WTC11 (cell line): Measurements from ENCODE around the gene TMEM178A. TPM values are rescaled to one million over a fixed set of nuclear protein-coding genes. Genes with fewer than 3 reads are reported as not detected.

Experiments used
- ATAC-seq: fragments of 200-7000 bp; cut with Tn5 transposase; 2 replicates; pipeline ENCODE4 v1.10.0; 2021; ENCODE audit warnings: mild to moderate bottlenecking, moderate library complexity
- CTCF ChIA-PET: fragments of 300-600 bp; sonication (Branson Sonifier 250); formaldehyde crosslinking; loops from one replicate; lab custom pipeline; 2021; ENCODE audit warnings: antibody characterized with exemption; lab: Charles Lee
- POLR2A ChIA-PET: fragments of 350-600 bp; sonication (Branson Sonifier 250); formaldehyde crosslinking; loops from one replicate; lab custom pipeline; 2021; ENCODE audit warnings: antibody characterized with exemption; lab: Charles Lee
- DNase-seq: peaks from one replicate; pipeline ENCODE4 v3.0.0; 2021; ENCODE audit warnings: low spot score
- H3K27ac Mint-ChIP-seq: 2 replicates; pipeline ENCODE4 v1.8.0; 2021; ENCODE audit warnings: mixed read lengths
- H3K27me3 Mint-ChIP-seq: 2 replicates; pipeline ENCODE4 v1.8.0; 2021; ENCODE audit warnings: low read depth, mild to moderate bottlenecking, moderate library complexity, mixed read lengths
- H3K36me3 Mint-ChIP-seq: 2 replicates; pipeline ENCODE4 v1.8.0; 2021; ENCODE audit warnings: mixed read lengths
- H3K4me1 Mint-ChIP-seq: 2 replicates; pipeline ENCODE4 v1.8.0; 2022; ENCODE audit warnings: mixed read lengths
- H3K4me3 Mint-ChIP-seq: 2 replicates; pipeline ENCODE4 v1.8.0; 2021; ENCODE audit warnings: mild to moderate bottlenecking, moderate library complexity, mixed read lengths
- H3K9me3 Mint-ChIP-seq: 2 replicates; pipeline ENCODE4 v1.8.0; 2021; ENCODE audit warnings: mixed read lengths
- CBFB ChIP-seq: sonication (generic); formaldehyde crosslinking; IDR thresholded peaks from 2 replicates; pipeline ENCODE4 v1.8.1; 2022; ENCODE audit warnings: mild to moderate bottlenecking, low read depth, missing genetic modification reagents
- NFATC4 ChIP-seq: fragments of 250-450 bp; sonication (Bioruptor Pico); IDR thresholded peaks from 2 replicates; pipeline ENCODE4 v1.9.0; 2021; ENCODE audit warnings: mild to moderate bottlenecking
- NR1H2 ChIP-seq: sonication (generic); formaldehyde crosslinking; IDR thresholded peaks from 2 replicates; pipeline ENCODE4 v1.9.0; 2021; ENCODE audit warnings: mild to moderate bottlenecking, moderate library complexity, missing genetic modification reagents
- PRRX2 ChIP-seq: fragments of 250-450 bp; sonication (Bioruptor Pico); IDR thresholded peaks from 2 replicates; pipeline ENCODE4 v1.8.0; 2021; ENCODE audit warnings: mild to moderate bottlenecking
- SMAD3 ChIP-seq: sonication (generic); formaldehyde crosslinking; IDR thresholded peaks from 2 replicates; pipeline ENCODE4 v1.8.0; 2022; ENCODE audit warnings: missing genetic modification reagents, mild to moderate bottlenecking, borderline replicate concordance
- SMAD4 ChIP-seq: sonication (generic); formaldehyde crosslinking; IDR thresholded peaks from 2 replicates; pipeline ENCODE4 v1.8.0; 2022; ENCODE audit warnings: mild to moderate bottlenecking, missing genetic modification reagents
- SP1 ChIP-seq: sonication (generic); formaldehyde crosslinking; conservative IDR thresholded peaks from 2 replicates; pipeline ENCODE4 v1.8.1; 2022; ENCODE audit warnings: missing genetic modification reagents
- TCF7 ChIP-seq: sonication (generic); formaldehyde crosslinking; IDR thresholded peaks from 2 replicates; pipeline ENCODE4 v1.8.0; 2022; ENCODE audit warnings: mild to moderate bottlenecking, low read depth, missing genetic modification reagents, moderate library complexity
- TP53 ChIP-seq: sonication (generic); formaldehyde crosslinking; IDR thresholded peaks from 2 replicates; pipeline ENCODE4 v1.8.1; 2023; ENCODE audit warnings: mild to moderate bottlenecking, missing genetic modification reagents
- ZNF138 ChIP-seq: sonication (generic); formaldehyde crosslinking; conservative IDR thresholded peaks from 2 replicates; pipeline ENCODE4 v1.8.1; 2022; ENCODE audit warnings: mild to moderate bottlenecking, moderate library complexity, missing genetic modification reagents
- ZNF416 ChIP-seq: fragments of 250-450 bp; sonication (Bioruptor Pico); IDR thresholded peaks from 2 replicates; pipeline ENCODE4 v1.9.0; 2021; ENCODE audit warnings: mild to moderate bottlenecking, inconsistent platforms
- total RNA-seq: library from RNA; stranded (reverse); gene quantifications from 3 replicates; pipeline ENCODE4 v1.2.3, GENCODE V29; 2021
- TF ChIP-seq, protein P1 (sequence below): sonication (generic); formaldehyde crosslinking; IDR thresholded peaks from 2 replicates; pipeline ENCODE4 v1.8.0; 2023; ENCODE audit warnings: mild to moderate bottlenecking, missing genetic modification reagents
- TF ChIP-seq, protein P2 (sequence below): sonication (generic); formaldehyde crosslinking; IDR thresholded peaks from 2 replicates; pipeline ENCODE4 v1.8.1; 2022; ENCODE audit warnings: low read depth, missing genetic modification reagents, borderline replicate concordance
- TF ChIP-seq, protein P3 (sequence below): sonication (generic); formaldehyde crosslinking; IDR thresholded peaks from 2 replicates; pipeline ENCODE4 v1.8.0; 2022; ENCODE audit warnings: mild to moderate bottlenecking, missing genetic modification reagents
- TF ChIP-seq, protein P4 (sequence below): fragments of 200-600 bp; IDR thresholded peaks from 2 replicates; pipeline ENCODE4 v1.8.0; 2022; ENCODE audit warnings: antibody characterized with exemption
- TF ChIP-seq, protein P5 (sequence below): sonication (generic); formaldehyde crosslinking; IDR thresholded peaks from 2 replicates; pipeline ENCODE4 v1.8.1; 2022; ENCODE audit warnings: missing genetic modification reagents, borderline replicate concordance

The TMEM178A gene
- total RNA-seq, 1 experiment from 2014 or later, result 14.5 TPM

DNA sequence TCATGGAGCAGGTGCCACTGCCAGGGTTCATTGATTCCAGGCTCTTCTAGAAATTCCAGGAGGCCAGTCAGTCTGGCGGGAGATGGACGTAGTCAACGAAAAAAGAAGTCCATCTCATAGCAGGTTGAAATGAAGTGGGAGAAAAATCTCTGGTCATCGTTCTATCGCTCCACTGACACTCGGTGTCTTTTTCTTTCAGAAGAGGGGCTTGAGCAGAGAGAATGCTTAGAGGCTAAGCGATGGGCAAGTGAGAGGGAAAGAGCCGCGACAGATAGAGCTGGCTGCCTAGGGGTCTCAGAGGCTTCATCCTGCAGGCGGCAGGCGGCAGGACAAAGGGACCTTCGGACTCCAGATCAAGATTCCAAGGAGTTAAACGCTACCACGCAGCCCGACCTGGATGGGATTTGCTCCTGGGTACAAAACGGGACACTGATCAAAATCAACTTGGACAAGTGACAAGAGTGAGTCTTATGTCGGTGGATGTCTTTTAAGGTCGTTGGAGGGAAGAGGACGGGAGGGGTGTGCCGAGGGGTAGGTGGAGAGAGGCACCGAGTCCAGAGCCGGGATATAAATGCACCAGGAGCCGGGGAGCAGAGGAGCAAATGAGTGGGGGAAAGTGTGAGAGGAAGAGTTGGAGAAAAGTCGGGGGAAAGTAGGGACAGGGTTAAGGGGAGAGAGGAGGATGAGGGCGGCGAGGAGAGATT is 677 bp upstream of the TMEM178A start:
- Mint-ChIP-seq H3K4me3 (peak overlapping the region; percentile 87), H3K9me3 (no peaks in the 10 kb centered on the region), H3K36me3 (no peaks in the 10 kb centered on the region), H3K4me1 (peaks cover 56% of the 10 kb centered on the region), H3K27me3 (peaks cover 40% of the 10 kb centered on the region), H3K27ac (peak overlapping the region; percentile 78)
- ChIA-PET CTCF (interaction anchor here (0.8 to 1.9 kb wide), 2 partner anchors 64 to 71 kb away, joined by 3 to 7 read pairs; no protein-coding TSS in a partner anchor), POLR2A (no interaction called here)
- peak; percentile 62 for ATAC-seq
- DNase-seq, result peak; percentile 52
- TF ChIP-seq, protein P1, sequence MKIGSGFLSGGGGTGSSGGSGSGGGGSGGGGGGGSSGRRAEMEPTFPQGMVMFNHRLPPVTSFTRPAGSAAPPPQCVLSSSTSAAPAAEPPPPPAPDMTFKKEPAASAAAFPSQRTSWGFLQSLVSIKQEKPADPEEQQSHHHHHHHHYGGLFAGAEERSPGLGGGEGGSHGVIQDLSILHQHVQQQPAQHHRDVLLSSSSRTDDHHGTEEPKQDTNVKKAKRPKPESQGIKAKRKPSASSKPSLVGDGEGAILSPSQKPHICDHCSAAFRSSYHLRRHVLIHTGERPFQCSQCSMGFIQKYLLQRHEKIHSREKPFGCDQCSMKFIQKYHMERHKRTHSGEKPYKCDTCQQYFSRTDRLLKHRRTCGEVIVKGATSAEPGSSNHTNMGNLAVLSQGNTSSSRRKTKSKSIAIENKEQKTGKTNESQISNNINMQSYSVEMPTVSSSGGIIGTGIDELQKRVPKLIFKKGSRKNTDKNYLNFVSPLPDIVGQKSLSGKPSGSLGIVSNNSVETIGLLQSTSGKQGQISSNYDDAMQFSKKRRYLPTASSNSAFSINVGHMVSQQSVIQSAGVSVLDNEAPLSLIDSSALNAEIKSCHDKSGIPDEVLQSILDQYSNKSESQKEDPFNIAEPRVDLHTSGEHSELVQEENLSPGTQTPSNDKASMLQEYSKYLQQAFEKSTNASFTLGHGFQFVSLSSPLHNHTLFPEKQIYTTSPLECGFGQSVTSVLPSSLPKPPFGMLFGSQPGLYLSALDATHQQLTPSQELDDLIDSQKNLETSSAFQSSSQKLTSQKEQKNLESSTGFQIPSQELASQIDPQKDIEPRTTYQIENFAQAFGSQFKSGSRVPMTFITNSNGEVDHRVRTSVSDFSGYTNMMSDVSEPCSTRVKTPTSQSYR (CRISPR knock-in tag), result no peak
- TF ChIP-seq, protein P2, sequence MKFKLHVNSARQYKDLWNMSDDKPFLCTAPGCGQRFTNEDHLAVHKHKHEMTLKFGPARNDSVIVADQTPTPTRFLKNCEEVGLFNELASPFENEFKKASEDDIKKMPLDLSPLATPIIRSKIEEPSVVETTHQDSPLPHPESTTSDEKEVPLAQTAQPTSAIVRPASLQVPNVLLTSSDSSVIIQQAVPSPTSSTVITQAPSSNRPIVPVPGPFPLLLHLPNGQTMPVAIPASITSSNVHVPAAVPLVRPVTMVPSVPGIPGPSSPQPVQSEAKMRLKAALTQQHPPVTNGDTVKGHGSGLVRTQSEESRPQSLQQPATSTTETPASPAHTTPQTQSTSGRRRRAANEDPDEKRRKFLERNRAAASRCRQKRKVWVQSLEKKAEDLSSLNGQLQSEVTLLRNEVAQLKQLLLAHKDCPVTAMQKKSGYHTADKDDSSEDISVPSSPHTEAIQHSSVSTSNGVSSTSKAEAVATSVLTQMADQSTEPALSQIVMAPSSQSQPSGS (CRISPR knock-in tag), result no peak
- TF ChIP-seq, protein P3, sequence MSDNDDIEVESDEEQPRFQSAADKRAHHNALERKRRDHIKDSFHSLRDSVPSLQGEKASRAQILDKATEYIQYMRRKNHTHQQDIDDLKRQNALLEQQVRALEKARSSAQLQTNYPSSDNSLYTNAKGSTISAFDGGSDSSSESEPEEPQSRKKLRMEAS (CRISPR knock-in tag), result 0 out of 2 replicates have a peak, but pooled peaks have one; percentile 41
- TF ChIP-seq, protein P4, sequence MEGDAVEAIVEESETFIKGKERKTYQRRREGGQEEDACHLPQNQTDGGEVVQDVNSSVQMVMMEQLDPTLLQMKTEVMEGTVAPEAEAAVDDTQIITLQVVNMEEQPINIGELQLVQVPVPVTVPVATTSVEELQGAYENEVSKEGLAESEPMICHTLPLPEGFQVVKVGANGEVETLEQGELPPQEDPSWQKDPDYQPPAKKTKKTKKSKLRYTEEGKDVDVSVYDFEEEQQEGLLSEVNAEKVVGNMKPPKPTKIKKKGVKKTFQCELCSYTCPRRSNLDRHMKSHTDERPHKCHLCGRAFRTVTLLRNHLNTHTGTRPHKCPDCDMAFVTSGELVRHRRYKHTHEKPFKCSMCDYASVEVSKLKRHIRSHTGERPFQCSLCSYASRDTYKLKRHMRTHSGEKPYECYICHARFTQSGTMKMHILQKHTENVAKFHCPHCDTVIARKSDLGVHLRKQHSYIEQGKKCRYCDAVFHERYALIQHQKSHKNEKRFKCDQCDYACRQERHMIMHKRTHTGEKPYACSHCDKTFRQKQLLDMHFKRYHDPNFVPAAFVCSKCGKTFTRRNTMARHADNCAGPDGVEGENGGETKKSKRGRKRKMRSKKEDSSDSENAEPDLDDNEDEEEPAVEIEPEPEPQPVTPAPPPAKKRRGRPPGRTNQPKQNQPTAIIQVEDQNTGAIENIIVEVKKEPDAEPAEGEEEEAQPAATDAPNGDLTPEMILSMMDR, result no peak
- no peak for TF ChIP-seq SMAD4 (CRISPR knock-in tag)

DNA sequence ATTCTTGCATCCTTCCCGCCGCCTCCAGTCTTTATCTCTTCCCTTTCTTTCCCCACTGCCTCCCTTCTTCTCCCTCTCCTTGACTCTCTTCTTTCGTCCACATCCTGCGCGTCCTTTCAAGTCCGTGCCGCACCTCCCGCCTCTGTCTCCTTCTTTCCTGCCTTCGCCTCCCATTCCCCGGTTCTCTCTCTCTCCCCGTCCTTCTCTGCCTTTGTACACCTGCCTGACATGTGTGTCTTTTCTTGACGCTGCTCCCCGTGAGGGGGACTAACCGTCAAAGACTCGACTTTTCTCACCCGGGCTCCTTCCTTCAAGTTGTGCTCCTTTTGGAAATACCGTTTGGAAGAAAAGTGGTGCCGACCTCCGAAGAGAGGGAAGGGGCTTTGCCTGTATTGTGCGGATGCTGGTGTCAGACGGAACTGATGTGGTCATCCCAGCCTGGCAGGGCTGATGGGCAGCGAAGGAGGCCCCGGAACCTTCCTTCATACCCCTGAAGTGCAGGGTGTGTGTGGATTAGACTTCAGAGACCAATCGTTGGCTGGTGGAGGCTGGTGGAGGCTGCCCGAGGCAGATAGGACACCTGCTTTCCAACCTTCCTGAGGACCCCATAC is 879 bp downstream of the TMEM178A start:
- Mint-ChIP-seq H3K27me3 (peaks cover 40% of the 10 kb centered on the region), H3K4me3 (peak overlapping the region; percentile 87), H3K4me1 (peaks cover 48% of the 10 kb centered on the region), H3K9me3 (no peaks in the 10 kb centered on the region), H3K36me3 (no peaks in the 10 kb centered on the region), H3K27ac (no peak overlapping the region)
- ChIA-PET POLR2A (interaction anchor here (0.7 kb wide), 1 partner anchor 149 kb away, joined by 4 read pairs; no protein-coding TSS in a partner anchor), CTCF (interaction anchor here (1.9 kb wide), 2 partner anchors 73 kb away, joined by 5 to 7 read pairs; no protein-coding TSS in a partner anchor)
- DNase-seq (no peak), ATAC-seq (peak; percentile 5)
- TF ChIP-seq SP1 (CRISPR knock-in tag), result no peak
- TF ChIP-seq CBFB (CRISPR knock-in tag), result 0 out of 2 replicates have a peak, but pooled peaks have one; percentile 58
- no peak for TF ChIP-seq ZNF416 (CRISPR knock-in tag)
- no peak for TF ChIP-seq SMAD3 (CRISPR knock-in tag)
- 0 out of 2 replicates have a peak, but pooled peaks have one; percentile 35 for TF ChIP-seq TP53 (CRISPR knock-in tag)
- TF ChIP-seq PRRX2, result no peak
- no peak for TF ChIP-seq SMAD4 (CRISPR knock-in tag)
- TF ChIP-seq NR1H2, result no peak
- TF ChIP-seq TCF7 (CRISPR knock-in tag), result no peak
- TF ChIP-seq ZNF138 (CRISPR knock-in tag), result 0 out of 2 replicates have a peak, but pooled peaks have one; percentile 36
- TF ChIP-seq, protein P5, sequence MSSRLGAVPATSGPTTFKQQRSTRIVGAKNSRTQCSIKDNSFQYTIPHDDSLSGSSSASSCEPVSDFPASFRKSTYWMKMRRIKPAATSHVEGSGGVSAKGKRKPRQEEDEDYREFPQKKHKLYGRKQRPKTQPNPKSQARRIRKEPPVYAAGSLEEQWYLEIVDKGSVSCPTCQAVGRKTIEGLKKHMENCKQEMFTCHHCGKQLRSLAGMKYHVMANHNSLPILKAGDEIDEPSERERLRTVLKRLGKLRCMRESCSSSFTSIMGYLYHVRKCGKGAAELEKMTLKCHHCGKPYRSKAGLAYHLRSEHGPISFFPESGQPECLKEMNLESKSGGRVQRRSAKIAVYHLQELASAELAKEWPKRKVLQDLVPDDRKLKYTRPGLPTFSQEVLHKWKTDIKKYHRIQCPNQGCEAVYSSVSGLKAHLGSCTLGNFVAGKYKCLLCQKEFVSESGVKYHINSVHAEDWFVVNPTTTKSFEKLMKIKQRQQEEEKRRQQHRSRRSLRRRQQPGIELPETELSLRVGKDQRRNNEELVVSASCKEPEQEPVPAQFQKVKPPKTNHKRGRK (CRISPR knock-in tag), result no peak
- no peak for TF ChIP-seq NFATC4 (CRISPR knock-in tag)
